Measurements from ENCODE around the gene SLC6A3.
"Not testable (repeated sequence)": the region's sequence is repeated elsewhere in the genome, so short reads cannot be mapped to it uniquely, and the experiment has no call there.

SLC6A3 gene

DNA sequence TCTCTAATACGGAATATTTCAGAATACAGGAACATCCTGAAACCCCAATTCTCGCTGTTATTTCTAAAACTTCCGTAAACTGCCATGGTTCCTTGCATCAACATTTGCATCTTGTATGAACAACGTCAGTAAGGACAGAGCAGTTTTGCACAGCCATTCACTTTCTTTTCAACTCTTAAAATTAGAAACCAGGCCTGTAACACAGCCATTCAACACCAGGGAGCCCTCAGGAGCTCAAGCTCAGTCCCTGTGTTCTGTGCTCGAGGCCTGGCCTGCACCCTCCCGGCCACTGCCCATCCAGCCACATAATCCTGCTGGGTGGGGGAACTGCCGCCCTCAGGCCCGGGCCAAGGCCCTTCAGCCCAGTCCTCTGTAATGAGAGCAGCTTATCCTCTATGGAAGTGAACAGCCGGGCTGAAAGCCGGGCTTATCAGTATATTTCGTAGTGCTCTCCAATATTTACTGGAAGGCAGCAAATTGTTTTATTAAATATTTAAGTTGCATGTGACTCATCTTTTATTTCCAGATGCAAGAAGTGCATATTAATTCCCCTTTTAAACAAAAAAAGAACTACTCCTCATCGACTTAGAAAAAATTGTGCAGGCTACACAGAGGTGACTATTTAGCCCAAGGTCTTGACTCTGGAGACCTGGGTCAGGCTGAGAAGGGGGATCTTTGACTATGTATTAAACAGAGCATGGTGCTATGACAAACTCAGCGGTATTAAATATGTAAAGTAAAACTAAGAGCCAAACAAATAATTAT, 33.2 kb upstream of the SLC6A3 start:
- no peak for DNase-seq (ENCODE audit: low read depth in 2 of 2)

DNA sequence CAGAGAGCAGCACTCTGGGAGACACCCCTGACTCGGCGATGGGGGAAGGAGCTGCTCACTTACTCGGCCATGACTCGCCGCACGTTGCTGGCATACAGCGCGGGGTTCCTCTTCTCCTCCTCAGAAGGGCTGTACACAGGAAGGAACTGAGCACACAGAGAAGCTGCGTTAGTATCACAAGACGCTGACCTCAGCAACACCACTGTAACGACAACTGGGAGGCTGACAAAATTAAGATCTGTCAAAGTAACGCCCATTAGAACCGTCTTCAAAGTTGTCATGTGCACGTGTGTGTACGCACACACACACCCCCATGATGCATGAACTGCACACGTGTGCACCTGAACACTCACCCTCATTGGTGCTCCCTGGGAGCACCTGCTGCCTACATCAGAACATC, 32.1 kb upstream of the SLC6A3 start:
- DNase-seq (ENCODE audit: low read depth in 2 of 2), result no peak

DNA sequence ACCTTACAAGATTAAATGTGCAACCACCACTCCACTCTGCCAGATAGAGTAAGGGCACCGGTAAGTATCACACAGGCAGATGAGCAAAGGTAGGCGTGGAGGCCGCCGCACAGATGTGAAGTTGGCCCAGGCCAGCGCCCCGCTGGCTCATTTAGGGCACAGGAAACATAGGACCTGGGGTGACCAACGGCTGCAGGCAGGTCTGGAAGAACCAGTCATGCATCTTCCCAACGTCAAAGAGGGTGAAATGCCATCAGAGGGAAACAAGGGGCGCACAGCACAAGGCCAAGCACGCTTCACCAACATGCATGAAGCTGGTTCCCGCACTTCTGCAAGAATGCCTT, 31.7 kb upstream of the SLC6A3 start:
- DNase-seq (ENCODE audit: low read depth in 2 of 2), result no peak

DNA sequence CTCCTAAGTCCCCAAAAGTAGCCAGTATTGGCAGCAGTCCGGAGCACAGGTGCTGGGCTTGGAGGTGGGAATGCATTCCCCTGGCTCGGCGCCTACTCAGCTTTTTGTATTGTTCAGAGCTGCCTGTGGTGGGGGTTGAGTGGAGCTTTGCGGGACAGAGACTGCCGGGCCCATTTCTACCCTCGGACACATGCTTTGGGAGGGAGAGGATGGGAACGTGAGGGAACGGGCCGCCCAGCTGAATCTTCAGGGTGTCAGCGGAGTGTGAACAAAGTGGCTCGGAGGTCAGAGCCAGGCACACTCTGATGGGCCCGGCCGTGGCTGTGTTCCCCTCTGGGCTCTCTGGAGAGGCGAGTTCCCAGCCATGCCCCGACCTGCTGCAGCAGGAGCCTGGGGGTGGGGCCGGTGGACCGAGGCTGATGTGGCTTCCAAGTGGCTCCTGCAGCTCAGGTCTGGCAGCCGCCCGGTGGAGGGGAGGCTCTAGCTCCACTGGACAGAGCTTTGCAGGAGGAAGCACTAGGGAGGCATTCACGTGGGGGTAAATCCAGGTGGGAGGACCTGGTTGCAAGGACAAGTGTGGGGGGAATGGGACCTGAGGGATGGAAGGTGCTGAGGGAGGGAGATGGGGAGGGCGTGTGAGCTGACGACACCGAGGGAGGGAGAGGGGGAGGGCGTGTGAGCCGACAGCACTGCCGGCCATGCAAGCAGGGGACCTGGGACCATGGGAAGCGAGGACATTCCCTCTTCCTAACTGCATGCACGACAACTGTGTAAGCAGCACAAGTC, 31.1 kb upstream of the SLC6A3 start:
- no peak for DNase-seq (ENCODE audit: low read depth in 2 of 2)

DNA sequence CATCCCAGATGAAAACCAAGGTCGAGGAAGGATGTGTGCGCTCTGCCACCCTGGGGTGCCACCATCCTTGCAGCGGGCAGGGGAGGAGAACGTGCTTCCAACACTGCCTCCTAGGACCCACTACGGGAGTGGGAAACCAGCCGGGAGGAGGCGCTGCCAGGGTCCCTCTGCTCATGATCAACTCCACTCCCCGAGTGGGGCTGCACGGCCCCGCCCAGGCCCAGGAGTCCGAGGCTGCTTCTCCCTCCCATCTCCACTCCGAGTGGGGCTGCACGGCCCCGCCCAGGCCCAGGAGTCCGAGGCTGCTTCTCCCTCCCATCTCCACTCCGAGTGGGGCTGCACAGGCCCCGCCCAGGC, 30.3 kb upstream of the SLC6A3 start:
- not testable (repeated sequence) for DNase-seq (ENCODE audit: low read depth in 2 of 2)

DNA sequence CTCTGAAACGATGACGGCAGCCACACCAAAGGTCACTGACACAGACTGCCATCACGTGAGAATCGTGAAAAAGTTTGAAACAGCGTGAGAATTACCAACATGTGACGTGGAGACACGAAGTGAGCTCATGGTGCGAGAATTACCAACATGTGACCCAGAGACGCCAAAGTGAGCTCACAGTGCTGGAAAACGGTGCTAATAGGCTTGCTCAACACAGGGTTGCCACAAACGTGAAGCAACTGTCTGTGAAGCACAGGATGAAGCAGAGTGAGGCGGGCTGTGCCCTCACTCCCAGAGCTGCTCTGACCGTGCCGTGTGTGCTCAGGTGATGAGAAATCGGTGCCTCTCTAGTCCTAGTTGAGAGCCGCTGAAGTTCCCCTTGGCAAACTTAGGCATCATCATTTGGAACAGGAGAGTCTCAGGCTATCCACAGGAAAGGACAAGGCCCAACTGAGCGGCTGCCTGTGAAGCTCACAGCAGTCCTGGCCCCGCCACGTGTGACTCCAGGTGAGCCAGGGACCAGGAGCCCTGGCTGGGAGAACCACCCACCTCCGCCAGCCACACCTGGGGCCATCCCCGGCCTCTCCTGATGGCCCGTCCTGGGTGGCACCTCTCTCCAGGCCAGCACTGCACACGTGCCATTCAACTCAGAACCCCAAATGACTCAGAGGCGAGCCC, 29.8 kb upstream of the SLC6A3 start:
- no peak for DNase-seq (ENCODE audit: low read depth in 2 of 2)

DNA sequence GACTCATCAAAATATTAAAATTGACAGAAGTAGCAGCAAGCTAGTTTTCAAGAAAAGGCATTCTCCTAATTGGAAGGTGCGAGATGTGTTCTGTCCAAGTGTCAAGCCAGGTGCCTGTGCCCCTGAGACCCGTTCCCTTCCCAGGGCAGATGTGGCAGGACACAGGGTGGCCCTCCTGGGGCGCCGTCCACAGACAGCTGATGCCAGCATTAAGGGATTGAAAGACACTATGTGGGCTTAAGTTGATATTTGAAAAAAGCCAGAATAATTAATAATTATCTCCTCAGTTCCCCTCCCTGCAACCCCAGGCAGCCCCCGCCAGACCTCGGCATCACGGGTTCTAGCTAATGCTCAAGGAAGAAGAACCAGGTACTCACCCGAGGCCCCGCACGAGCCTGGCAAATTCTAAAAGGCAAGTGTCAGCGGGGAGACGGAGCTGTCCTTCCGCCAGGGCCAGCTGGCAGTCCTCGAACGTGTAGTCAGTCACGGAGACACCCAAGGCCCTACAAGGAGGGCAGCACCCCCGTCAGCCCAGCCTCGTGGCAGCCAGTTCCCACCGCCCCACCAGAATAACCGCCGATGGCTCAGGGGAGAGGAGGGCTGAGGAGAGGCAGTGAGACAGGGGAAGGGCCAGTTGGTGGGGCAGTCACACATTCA, 29.1 kb upstream of the SLC6A3 start:
- no peak for DNase-seq (ENCODE audit: low read depth in 2 of 2)

DNA sequence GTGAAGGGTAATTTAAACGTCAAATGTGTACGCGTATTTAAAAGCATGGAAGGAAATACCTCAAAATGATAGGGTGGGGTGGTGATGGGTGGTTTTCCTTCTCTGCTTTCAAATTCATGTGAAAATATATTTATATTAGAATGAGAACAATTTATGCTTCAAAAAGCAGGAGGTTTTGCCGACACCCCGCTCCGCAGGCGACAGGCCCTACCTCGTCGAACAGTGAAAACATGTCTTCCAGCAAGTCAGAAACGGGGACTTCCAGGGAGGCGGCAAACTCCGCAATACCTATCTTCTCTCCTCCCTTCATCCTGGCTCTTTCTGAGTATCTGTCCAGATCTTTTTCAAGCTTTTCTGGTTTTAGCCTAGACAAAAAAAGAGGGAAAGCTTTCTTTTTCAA, 28.5 kb upstream of the SLC6A3 start:
- no peak for DNase-seq (ENCODE audit: low read depth in 2 of 2)

DNA sequence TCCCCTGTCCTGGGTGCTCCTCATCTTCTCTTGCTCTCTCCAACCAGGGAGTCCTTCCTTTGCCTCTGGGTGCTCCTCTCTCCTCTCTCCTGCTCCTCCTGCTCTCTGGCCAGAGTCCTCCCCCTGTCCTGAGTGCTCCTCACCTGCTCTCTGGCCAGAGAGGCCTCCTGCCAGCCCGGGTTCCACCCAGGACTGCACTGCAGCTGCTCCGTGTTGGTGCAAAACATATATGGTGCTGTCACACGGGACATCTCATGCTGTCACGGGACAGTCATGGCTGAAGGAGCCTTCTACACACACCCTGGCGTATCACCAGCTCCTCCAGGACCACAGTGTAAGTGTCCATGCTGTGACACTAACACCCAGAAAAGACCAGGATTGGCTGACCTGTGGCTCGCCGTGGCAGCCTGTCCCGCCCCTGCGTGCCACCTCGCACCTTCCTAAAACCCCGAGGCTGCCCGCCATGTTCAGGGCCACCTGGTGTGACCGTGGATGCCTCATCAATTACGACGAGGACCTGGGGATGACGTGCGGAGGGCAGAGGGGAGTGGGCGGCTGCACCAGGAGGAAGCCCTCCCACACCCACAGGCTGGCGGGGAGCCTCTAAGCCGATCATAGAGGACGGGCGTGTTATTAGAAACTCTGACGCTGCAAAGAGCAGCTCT, 27.9 kb upstream of the SLC6A3 start:
- DNase-seq (ENCODE audit: low read depth in 2 of 2), result no peak

DNA sequence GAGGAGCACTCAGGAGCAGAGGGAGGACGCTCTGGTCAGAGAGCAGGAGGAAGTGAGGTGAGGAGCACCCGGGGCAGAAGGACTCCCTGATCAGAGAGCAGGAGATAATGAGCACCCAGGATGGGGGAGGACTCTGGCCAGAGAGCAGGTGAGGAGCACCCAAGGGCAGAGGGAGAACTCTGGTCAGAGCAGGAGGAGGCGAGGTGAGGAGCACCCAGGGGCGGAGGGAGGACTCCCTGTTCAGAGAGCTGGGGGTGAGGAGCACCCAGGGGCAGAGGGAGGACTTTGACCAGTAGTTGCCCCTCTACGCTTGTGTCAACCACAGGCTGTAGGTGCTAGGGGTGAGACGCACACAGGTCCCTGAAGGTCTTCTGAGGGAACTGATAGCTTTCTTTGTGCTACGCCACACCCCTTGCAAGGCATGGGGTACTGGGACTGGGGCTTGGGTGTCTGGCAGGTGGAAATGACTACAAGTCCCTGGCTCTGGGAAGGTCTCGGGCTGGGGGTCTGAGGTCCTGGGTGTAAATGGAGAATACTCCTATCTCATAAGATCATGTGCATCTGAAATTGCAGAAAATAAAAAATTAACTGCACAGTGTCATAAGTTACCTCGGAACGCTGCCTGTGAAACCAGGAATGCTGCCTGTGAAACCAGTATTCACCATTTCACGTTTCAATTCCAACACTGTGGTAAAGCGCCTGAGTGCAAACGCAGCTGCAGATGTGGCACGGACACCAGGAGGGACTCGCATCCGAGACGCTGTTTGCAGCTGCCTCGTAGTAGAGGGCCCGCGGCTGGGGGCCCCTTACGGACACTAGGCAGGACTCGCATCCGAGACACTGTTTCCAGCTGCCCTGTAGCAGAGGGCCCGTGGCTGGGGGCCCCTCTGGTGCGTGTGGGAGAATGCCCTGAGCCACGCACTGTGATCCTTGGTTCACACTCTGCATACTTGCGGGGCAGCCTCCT, 27.0 kb upstream of the SLC6A3 start:
- no peak for DNase-seq (ENCODE audit: low read depth in 2 of 2)

DNA sequence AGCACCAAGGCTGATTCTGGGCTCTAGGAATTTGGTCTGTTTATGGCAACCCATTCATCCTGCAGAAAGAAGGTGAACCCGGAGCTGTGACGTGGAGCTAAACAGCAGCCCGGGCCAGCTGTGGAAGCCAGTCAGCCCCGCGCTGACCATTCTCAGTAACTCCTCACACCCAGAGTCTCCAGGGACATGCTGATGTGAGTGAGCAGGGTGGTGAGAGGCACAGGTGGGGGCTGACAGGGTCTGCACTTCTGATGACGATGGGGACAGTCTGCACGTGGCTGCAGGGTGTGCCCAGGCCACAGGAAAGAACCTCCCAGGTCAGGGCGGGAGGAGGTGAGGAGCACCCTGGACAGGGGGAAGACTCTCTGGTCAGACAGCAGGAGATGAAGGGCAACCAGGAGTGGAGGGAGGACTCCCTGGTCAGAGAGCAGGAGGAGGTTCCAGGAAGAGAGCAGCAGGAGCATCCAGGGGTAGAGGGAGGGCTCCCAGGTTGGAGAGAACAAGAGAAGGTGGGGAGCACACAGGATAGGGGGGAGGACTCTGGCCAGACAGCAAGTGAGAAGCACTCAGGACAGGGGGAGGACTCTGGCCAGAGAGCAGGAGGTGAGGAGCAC, 26.1 kb upstream of the SLC6A3 start:
- DNase-seq (ENCODE audit: low read depth in 2 of 2), result no peak

DNA sequence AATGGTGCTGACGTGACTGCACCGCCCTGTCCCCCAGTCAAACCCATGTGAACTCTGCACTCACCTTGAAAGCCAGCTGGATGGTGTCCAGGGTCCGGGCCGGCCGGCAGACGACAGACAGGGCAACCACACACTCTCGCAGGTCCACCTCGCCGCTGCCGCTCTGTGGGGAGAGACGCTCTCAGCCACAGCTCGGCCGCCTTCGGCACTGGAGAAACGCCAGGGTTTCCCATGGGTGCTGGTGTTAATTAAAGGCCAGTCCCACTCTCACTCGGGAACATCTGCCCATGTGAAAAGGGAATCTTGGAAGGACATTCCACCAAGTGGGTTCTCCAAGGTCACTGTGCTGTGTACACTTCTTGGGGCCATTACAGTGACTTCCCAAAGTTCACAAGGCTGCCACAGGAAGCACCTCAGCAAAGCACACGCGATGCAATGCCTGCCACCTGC, 25.5 kb upstream of the SLC6A3 start:
- DNase-seq (ENCODE audit: low read depth in 2 of 2), result no peak

DNA sequence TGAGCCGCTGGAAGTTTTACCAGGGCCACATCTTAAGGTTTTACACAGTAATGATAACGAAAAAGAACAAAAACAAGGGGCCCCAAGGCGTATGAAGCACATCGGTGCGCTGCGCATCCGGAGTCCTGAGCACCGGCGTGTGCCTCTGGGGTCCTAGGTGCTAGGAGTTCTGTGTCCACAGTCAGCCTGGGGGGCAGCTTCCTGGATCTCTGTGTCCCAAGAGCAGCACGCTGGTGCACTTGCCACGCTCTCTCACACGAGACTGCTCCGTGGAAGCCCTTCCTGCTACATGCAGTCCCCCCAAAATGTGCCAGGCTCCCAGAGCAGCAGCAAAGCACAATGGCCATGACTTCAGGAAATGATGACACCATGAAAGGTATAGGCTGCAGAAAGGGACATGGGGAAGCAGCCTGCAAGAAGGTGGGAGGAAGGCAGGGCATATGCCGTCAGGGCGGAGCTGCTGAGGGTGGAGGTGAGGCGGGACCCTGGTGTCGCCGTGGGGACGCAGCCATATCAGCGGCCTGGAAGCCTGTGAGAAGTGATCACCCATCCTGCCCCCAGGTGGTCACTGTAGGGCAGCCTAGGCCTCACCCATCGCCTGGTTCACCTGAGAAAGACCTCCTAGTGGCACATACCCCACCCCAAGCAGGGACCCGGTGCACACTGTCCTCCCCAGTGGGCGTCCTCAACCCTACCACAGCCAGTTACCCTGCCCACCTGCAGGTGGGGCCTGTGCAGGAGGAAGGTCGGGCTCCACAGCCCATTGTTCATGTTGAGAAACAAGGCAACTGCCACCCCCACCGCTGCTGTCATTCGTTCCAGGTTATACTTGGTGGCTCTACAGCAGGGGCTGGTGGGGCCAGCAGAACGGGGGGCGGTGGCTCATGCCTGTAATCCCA, 23.6 kb upstream of the SLC6A3 start:
- no peak for DNase-seq (ENCODE audit: low read depth in 2 of 2)

DNA sequence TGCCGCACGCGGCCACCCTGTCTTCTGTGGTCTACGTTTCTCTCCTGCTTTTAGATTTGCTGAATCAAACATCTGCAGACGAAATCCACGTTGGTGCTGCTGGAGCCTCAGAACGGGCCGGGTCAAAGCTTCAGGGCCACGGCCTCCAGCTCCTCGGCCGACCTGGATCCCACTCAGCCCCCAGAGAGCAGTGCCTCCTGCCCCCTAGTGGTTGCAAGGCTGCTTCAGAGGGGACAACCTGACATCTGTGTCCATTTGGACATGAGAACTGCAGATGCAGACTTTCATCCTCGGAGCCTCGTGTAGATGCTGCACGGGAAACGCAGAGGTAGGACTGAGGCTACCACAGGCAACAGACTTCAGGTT, 23.0 kb upstream of the SLC6A3 start:
- no peak for DNase-seq (ENCODE audit: low read depth in 2 of 2)

DNA sequence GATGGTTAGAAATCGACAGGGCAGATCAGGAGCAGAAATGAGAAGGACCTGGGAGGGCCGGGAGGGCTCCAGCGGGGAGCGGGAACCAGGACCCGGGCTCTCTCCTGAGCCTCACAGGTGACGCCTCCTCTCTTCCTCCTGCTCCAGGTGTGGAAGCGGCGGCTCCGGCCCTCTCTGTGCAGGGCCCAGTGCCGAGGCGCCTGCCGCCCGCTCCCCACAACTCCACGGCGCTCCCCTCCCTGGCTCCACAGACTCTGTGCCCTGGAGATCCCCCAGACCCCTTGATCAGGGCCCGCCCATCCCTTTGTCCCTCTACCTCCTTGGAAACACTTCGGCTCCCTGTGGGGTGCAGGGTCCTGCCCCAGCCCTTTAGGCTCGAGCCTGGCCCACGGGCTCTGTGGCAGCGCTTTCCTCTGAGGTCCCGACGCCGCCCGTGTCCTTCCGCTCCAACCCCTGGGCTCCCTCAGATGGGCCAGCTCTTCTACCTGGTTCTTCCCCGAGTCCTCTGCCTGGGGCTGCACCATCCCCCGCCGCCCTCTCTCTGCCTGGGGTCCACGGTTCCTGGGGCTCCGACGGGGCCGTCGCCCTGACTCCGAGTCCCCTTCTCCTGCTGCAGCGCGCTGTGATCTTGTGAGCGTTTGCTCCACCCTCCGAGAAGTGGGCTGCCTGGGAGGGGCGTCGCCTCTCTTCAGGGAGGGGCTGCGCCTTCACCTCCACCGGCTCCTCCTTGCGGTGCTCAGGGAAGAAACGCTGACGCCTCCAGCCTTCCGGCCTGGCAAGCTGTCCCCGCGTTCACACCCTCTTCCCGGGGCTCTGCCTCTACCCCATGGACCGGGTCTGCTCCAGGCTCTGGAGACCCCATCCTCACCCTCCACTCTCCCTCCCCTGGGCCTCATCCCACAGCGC, 22.4 kb upstream of the SLC6A3 start:
- DNase-seq (ENCODE audit: low read depth in 2 of 2), result no peak

DNA sequence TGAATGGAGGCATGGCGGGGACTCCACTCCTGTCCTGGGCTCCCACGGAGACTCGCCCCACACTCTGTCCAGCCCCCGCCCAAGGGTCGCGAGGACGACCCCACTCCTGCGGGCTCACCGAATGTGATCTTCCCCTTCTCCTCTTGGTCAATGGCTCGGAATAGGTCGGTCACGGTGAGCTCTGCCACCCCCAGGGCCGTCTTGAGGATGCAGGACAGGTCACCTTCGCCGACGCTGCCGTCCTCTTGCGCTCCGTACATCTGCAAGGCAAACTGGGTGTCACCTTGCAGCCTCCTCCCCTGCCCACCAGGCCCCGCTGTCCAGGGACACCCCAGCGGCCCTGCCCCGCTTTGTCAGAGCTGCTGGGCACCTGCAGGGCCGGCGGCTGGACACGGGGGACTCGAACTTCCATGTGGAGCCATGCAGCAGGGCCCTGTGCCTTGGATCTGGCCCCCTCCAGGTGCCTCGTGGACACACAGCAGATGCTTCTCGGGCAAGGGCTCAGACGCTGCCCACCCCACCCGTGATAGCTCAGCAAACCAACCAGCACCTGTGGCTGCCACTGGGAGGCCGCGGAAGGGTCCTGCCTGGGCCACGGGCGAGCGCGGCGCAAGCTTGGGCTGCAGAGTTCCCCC, 21.5 kb upstream of the SLC6A3 start:
- no peak for DNase-seq (ENCODE audit: low read depth in 2 of 2)

DNA sequence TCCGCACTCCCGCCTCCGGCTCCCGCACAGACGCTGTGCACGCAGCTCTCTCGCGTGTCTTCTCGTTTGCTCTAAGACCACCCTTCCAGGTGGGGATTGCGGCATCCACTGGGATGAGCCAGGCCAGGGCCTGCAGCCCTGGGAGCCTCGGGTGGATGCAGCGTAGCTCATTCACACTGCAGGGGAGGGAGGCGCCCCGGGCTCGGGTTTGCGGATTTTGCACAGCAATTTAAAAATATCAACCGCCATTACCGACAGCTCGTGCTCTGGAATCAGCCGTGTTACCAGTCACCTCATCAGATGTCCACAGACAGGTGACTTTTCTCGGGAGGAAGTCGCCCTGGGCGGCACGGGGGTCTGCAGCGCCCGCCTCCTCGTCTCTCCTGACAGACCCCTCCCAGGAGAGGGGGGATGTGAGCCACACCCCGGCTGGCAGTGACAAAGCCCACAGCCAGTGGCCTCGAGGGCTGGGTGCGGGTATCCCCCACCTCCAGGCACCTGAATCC, 20.8 kb upstream of the SLC6A3 start:
- DNase-seq (ENCODE audit: low read depth in 2 of 2), result no peak
